H1 (cell line): Measurements from ENCODE around the gene RYR3.

Experiments
- CHD2 ChIP-seq: IDR thresholded peaks from 2 replicates; pipeline ENCODE4 v1.6.1; 2012; ENCODE audit warnings: low read length, improper control_type of control experiment
- CTCF ChIP-seq, 3 experiments: IDR thresholded peaks; 1 replicate in 2 of 3; 2 replicates in 1 of 3; pipeline versions ENCODE4 v1.5.1 to v1.6.1; 2011; ENCODE audit warnings: low read length in 3 of 3, mild to moderate bottlenecking in 3 of 3, inconsistent platforms in 2 of 3, low read depth in 1 of 3, moderate library complexity in 1 of 3; ENCODE audit not compliant: insufficient read depth in 1 of 3; ENCODE audit errors: control extremely low read depth in 1 of 3
- EP300 ChIP-seq, 2 experiments: IDR thresholded peaks; 1 replicate in 1 of 2; 2 replicates in 1 of 2; pipeline ENCODE4 v1.6.1; 2011 to 2012; ENCODE audit warnings: low read depth in 2 of 2, low read length in 2 of 2, mild to moderate bottlenecking in 2 of 2, borderline replicate concordance in 1 of 2, inconsistent platforms in 1 of 2, moderate library complexity in 1 of 2
- EZH2 ChIP-seq: fragments of 200-600 bp; sonication (generic); IDR thresholded peaks from 2 replicates; pipeline ENCODE4 v1.7.1; 2012; ENCODE audit warnings: low read depth, mild to moderate bottlenecking, moderate library complexity, low read length, inconsistent platforms; ENCODE audit not compliant: severe bottlenecking
- JUND ChIP-seq: IDR thresholded peaks from 2 replicates; pipeline ENCODE4 v1.6.1; 2011; ENCODE audit warnings: mild to moderate bottlenecking, improper control_type of control experiment, low read length
- MAX ChIP-seq: IDR thresholded peaks from 2 replicates; pipeline ENCODE4 v1.6.1; 2012; ENCODE audit warnings: inconsistent platforms
- NRF1 ChIP-seq: IDR thresholded peaks from 2 replicates; pipeline ENCODE4 v1.6.1; 2011; ENCODE audit warnings: mild to moderate bottlenecking, low read depth, low read length, improper control_type of control experiment
- POLR2A ChIP-seq, 2 experiments: IDR thresholded peaks; 1 replicate in 1 of 2; 2 replicates in 1 of 2; pipeline ENCODE4 v1.6.1; 2011; ENCODE audit warnings: low read depth in 2 of 2, low read length in 2 of 2, mild to moderate bottlenecking in 2 of 2; ENCODE audit errors: control extremely low read depth in 1 of 2
- POLR2AphosphoS5 ChIP-seq: IDR thresholded peaks from 2 replicates; pipeline ENCODE4 v1.6.1; 2011; ENCODE audit warnings: low read depth, low read length
- RFX5 ChIP-seq: IDR thresholded peaks from 2 replicates; pipeline ENCODE4 v1.6.1; 2011; ENCODE audit warnings: low read depth, low read length, improper control_type of control experiment, borderline replicate concordance
- SP1 ChIP-seq: IDR thresholded peaks from 2 replicates; pipeline ENCODE4 v1.6.1; 2011; ENCODE audit warnings: low read depth, low read length
- SP2 ChIP-seq: IDR thresholded peaks from 2 replicates; pipeline ENCODE4 v1.6.1; 2012; ENCODE audit warnings: mild to moderate bottlenecking, low read length, inconsistent platforms
- USF2 ChIP-seq: IDR thresholded peaks from 2 replicates; pipeline ENCODE4 v1.6.1; 2011; ENCODE audit warnings: low read length, improper control_type of control experiment
- ZNF274 ChIP-seq: IDR thresholded peaks from 2 replicates; pipeline ENCODE4 v1.7.0; 2012; ENCODE audit warnings: low read length, borderline replicate concordance; ENCODE audit errors: extremely low read depth

- TF ChIP-seq EP300 (IDR thresholded peaks at IDR 0.05; ENCODE audit: borderline replicate concordance in 1 of 2, low read depth in 2 of 2, low read length in 2 of 2) (no peak), CTCF (IDR thresholded peaks at IDR 0.05; ENCODE audit: control extremely low read depth in 1 of 3, insufficient read depth in 1 of 3, low read depth in 1 of 3, low read length in 3 of 3) (no peak), NRF1 (no peak), RFX5 (no peak), CHD2 (no peak), POLR2A (IDR thresholded peaks at IDR 0.05; ENCODE audit: control extremely low read depth in 1 of 2, low read depth in 2 of 2, low read length in 2 of 2) (no peak), SP1 (no peak), USF2 (no peak), POLR2AphosphoS5 (no peak), MAX (no peak), EZH2 (no peak), SP2 (no peak), ZNF274 (no peak), JUND (no peak)
These were observed 458.0 kb downstream of the RYR3 start for GRCh38 chr15:33768670-33769190.
